NCI-H460 (cell line): ENCODE results near the gene MYLK. TPM values are rescaled to one million over a fixed set of nuclear protein-coding genes. Genes with fewer than 3 reads are reported as not detected.
"Not testable (repeated sequence)": the region's sequence is repeated elsewhere in the genome, so short reads cannot be mapped to it uniquely, and the experiment has no call there.

Experiments used
- DNase-seq: peaks from one replicate; pipeline ENCODE4 v3.0.0-alpha.2; 2016; ENCODE audit warnings: low read depth; ENCODE audit errors: extremely low read depth
- total RNA-seq: library from RNA; depleted of rRNA; stranded (reverse); fragments of >200 nt; shearing (Covaris generic); gene quantifications from 2 replicates; pipeline ENCODE4 v1.2.3, GENCODE V29; 2014

The MYLK gene
- total RNA-seq, 1 experiment from 2014 or later = not detected

DNA sequence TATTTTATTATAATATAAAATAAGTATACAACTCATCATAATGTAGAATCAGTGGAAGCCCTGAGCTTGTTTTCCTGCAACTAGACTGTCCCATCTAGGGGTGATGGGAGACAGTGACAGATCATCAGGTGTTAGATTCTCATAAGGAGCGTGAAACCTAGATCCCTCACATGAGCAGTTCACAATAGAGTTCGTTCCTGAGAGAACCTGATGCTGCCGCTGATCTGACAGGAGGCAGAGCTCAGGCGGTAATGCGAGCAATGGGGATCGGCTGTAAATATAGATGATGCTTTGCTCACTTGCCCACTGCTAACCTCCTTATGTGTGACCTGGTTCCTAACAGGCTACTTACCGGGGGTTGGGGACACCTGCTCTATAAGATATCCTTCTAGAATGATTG is 272.5 kb downstream of the MYLK start:
- DNase-seq = not testable (repeated sequence)

GRCh38 chr3:123611082-123611481 is 273.1 kb downstream of the MYLK start:
- DNase-seq = no peak

GRCh38 chr3:123610331-123610730 is 273.8 kb downstream of the MYLK start:
- DNase-seq = no peak

GRCh38 chr3:123609063-123609462 is 275.1 kb downstream of the MYLK start:
- DNase-seq = no peak

DNA sequence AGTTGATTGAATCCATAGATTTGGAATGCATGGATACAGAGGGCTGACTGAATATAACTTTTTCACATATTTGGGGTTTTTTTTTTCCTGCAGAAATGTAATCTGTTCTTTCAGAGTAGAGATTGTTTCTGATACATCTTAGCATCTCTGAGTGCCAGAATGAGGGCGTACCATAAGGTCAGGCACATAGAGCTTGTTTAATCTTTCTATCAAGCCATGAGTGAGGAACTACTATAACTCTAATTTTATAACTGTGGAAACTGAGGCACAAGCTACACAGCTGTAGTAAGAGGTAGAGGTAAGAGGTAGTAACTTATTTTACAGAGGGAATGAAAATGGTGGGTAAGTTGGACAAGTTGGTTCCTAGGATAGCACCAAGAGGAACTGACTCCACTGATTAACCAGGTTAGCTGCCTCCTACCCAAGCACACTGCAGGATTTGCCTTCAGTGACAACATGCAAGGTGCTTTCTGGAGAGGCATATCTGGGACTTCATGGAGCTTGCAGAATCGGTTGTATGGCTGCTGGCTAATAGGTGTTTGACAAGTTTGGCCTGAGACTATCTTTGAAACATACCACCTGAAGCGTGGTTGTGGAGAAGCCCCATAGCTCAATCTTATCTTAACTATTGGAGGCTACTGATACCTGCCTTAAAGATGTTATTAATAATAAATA is 275.7 kb downstream of the MYLK start:
- no peak for DNase-seq

GRCh38 chr3:123606527-123606926 is 277.6 kb downstream of the MYLK start:
- DNase-seq = no peak

- DNase-seq = no peak
These were observed 278.3 kb downstream of the MYLK start for GRCh38 chr3:123605789-123606234.

GRCh38 chr3:123603153-123603552 is 281.0 kb downstream of the MYLK start:
- DNase-seq = not testable (repeated sequence)

GRCh38 chr3:123602325-123602724 is 281.8 kb downstream of the MYLK start:
- DNase-seq = peak; percentile 36

GRCh38 chr3:123600863-123601262 is 283.3 kb downstream of the MYLK start:
- not testable (repeated sequence) for DNase-seq

DNA sequence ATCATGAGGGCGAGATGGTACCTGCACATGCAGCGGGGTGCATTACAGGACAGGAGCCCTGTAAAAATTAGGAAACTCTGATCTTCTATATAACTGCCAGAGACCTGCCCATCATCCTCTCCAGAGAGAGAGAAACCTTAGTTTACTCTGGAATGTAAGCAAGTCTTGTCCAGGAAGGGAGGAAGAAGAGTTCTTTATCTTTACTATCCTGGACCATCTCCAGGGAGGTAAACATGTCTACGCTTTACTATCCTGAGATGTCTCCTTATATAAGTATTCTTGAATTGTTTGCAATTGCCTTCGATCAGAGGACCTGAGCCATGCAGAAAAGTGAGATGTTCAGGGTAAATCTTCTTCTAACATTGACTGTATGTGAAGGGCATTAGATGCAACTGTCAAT is 286.6 kb downstream of the MYLK start:
- DNase-seq = no peak

DNA sequence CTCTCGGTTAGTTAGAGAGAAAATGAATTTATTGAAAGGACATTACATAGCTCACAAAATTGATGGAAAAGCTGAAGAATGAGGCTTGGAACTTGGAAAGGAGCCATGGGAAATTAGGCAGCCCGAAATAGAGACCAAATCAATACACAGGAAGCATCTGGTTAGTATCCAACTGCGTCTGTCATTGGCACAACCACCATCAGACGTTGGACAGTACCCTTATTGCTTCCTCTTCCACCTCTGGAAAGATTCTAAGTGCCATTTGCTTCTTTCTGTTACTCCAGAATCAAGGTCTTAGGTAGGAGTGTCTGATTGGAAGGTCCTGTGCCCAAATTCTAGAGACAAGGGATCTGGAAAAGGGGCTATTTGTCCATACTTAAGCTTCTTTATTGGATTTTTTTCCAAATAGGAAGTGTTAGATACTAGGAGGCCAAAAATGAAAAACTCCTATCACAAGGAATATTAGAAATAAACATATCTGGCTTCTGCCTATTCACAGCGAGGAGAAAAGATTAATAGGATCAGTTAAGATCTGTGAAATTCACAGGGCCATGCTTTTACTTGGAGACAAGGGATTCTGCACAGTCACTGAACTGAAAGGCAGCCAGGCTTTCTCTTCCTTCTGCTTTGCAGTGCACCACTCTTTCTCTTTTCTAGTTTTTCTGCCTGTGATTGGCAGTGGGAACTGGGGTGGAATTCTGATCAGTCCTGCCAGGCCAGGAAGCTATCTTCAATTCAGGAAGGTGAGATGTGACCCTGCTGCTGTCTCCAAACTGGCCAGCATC is 288.5 kb downstream of the MYLK start:
- no peak for DNase-seq

DNA sequence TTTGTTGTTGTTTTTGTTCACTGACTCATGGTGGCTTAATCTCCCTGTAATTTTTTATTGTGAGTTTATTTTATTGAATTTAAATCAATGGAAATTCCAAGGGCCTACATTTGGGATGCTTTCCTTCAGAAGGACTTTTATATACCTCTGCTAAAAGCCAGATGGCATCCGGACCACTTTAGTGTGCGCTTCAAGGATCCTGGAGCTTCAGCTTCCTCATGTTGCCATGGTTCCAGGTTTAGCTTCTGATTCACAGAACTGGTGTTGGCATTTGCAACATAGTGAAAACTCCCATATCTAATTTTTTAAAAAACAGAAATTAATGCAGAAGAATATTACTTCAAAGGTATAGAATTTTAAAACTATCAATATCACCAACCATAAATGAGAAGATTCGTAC is 290.8 kb downstream of the MYLK start:
- DNase-seq = no peak

DNA sequence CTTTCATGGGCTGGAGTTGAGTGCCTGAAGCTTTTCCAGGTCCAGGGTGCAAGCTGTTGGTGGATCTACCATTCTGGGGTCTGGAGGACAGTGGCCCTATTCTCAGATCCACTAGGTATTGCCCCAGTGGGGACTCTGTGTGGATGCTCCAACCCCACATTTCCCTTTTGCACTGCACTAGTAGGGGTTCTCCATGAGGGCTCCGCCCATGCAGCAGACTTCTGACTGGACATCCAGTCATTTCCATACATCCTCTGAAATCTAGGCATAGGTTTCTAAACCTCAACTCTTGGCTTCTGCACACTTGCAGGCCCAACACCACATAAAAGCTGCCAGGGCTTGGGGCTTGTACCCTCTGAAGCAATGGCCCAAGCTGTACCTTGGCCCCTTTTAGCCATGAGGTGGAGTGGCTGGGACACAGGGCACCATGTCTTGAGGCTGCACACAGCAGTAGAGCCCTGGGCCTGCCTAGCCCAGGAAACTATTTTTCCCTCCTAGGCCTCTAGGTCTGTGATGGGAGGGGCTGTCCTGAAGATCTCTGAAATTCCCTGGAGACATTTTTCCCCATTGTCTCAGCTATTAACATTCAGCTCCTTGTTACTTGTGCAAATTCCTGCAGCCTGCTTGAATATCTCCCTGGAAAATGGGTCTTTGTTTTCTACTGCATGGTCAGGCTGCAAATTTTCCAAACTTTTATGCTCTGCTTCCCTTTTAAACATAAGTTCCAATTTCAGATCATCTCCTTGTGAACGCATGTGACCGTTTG is 293.3 kb downstream of the MYLK start:
- DNase-seq = no peak

GRCh38 chr3:123587401-123587800 is 296.7 kb downstream of the MYLK start:
- no peak for DNase-seq

DNA sequence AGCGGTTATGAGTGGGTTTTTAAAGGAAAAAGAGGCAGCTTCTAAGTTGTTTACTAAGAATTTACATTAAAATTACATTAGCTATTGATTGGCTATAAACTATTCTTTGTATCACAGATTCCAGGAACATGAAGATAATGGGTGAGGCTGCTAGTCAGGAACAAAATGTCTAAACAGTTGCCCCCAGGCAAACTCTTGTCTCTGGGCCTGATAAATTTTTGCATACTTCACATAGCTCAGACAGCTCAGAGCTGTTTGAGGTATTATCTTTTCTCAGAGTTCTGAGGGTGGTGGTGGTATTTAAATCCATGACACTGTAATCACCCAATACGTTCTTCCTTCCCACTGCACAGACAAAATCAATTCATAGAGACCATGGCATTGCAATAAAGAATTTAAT is 297.2 kb downstream of the MYLK start:
- no peak for DNase-seq

GRCh38 chr3:123586131-123586530 is 298.0 kb downstream of the MYLK start:
- peak; percentile 30 for DNase-seq

- DNase-seq = peak; percentile 94
These were observed 298.9 kb downstream of the MYLK start, which contains the start of gene HACD2 for GRCh38 chr3:123584988-123585937. HACD2 (minus strand) TSS chr3:123585053; CDS start chr3:123585027, 26 bp downstream.

DNA sequence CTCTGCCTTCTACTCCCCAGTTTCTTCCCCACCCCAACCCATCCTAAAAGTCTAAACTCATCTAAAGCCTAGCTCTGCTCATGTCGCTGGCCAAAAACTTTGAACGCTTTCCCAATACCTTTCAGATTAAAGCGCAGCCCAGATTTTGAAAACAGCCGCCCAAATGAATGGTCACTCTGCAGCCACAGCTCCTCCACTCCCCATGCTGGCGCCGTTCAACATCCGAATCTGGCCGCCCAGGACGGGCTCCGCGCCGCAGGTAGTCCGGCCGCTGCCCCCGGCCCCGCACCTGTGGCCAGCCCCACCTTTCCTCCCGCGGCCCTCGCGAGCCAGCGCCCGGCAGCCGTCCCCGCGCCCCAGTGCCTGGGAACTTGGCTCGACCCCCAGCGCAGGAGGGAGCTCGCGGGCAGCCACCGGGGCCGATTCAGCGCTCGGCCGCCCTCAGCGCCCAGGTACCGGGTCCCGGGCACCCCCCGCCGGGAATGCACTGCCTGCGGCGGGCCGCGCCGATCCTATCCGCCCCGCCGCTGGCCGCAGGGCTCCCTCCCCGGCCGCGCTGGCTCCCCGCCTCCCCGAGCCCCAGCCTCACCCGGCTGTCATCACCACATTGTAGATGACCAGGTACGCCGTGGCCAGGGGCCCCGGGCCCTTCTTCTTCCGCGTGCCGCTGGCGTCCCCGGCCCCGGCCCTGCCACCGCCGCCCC is 299.7 kb downstream of the MYLK start:
- DNase-seq = no peak
